Cardiac muscle cell (in vitro differentiated cells and primary cell): Measurements from ENCODE around the gene PEPD. TPM values are rescaled to one million over a fixed set of nuclear protein-coding genes. Genes with fewer than 3 reads are reported as not detected.

Source experiments
- DNase-seq, 2 donors: peaks; one replicate each; pipeline versions ENCODE4 v3.0.0 to v3.0.0-alpha.2; 2010 to 2017; ENCODE audit warnings: low read depth in 1 of 2, low spot score in 1 of 2
- H3K27ac ChIP-seq: fragments of 200-600 bp; sonication (generic); 2 replicates; pipeline ENCODE4 v1.5.1; 2016
- H3K27me3 ChIP-seq: fragments of 200-600 bp; sonication (generic); 2 replicates; pipeline ENCODE4 v1.6.0; 2016; ENCODE audit warnings: control low read depth
- H3K36me3 ChIP-seq: fragments of 200-600 bp; sonication (generic); 2 replicates; pipeline ENCODE4 v1.5.1; 2016; ENCODE audit warnings: control low read depth
- H3K4me1 ChIP-seq: fragments of 200-600 bp; sonication (generic); 2 replicates; pipeline ENCODE4 v1.8.1; 2017; ENCODE audit warnings: low read depth, mild to moderate bottlenecking, mixed run types
- H3K4me3 ChIP-seq: fragments of 200-600 bp; sonication (generic); 2 replicates; pipeline ENCODE4 v1.5.1; 2016; ENCODE audit warnings: mild to moderate bottlenecking
- H3K9me3 ChIP-seq: fragments of 200-600 bp; sonication (generic); 2 replicates; pipeline ENCODE4 v1.5.1; 2017; ENCODE audit warnings: low read depth, mild to moderate bottlenecking, control low read depth
- CTCF ChIP-seq: IDR thresholded peaks from 2 replicates; pipeline ENCODE4 v1.5.1; 2012; ENCODE audit warnings: low read depth, mild to moderate bottlenecking, low read length
- polyA plus RNA-seq: library from polyadenylated mRNA; unstranded; fragments of >200 nt; fragmentation: Nextera tagmentation; extraction: Ambion mirVana; gene quantifications from 2 replicates; pipeline ENCODE4 v1.2.1, GENCODE V29; 2016
- total RNA-seq: library from RNA; depleted of rRNA; stranded (reverse); fragments of >200 nt; gene quantifications from 2 replicates; pipeline ENCODE4 v1.2.3, GENCODE V29; 2016

PEPD gene
- total and polyA plus RNA-seq, 2 experiments from 2014 or later = 40.3 to 80.6 TPM

- no peak for TF ChIP-seq CTCF
- Histone ChIP-seq H3K4me1 (no peaks in the 10 kb centered on the region), H3K27ac (no peak overlapping the region), H3K27me3 (no peaks in the 10 kb centered on the region), H3K9me3 (no peaks in the 10 kb centered on the region), H3K4me3 (no peak overlapping the region), H3K36me3 (no peaks in the 10 kb centered on the region)
- DNase-seq = no peak
Measured at GRCh38 chr19:33412601-33413425, 108.8 kb downstream of the PEPD start.

- no peaks in the 10 kb centered on the region for H3K27me3 ChIP-seq
Measured at GRCh38 chr19:33411621-33412180, 109.9 kb downstream of the PEPD start.

GRCh38 chr19:33410915-33411401 lies 110.6 kb downstream of the PEPD start:
- Histone ChIP-seq H3K4me3 (no peak overlapping the region), H3K27ac (no peak overlapping the region), H3K27me3 (no peaks in the 10 kb centered on the region), H3K36me3 (no peaks in the 10 kb centered on the region), H3K4me1 (no peaks in the 10 kb centered on the region), H3K9me3 (no peaks in the 10 kb centered on the region)
- DNase-seq = no peak
- TF ChIP-seq CTCF = no peak

More at GRCh38 chr19:33411621-33412180, 109.9 kb downstream of the PEPD start:
- no peaks in the 10 kb centered on the region for H3K4me1 ChIP-seq
- H3K4me3 ChIP-seq = no peak overlapping the region
- H3K27ac ChIP-seq = no peak overlapping the region
- no peak for DNase-seq
- no peaks in the 10 kb centered on the region for H3K9me3 ChIP-seq
- no peaks in the 10 kb centered on the region for H3K36me3 ChIP-seq
- no peak for TF ChIP-seq CTCF

GRCh38 chr19:33409906-33410685 lies 111.5 kb downstream of the PEPD start:
- TF ChIP-seq CTCF = no peak
- H3K27ac ChIP-seq = no peak overlapping the region
- no peak for DNase-seq
- H3K4me1 ChIP-seq = no peaks in the 10 kb centered on the region
- no peaks in the 10 kb centered on the region for H3K27me3 ChIP-seq
- H3K36me3 ChIP-seq = no peaks in the 10 kb centered on the region
- H3K4me3 ChIP-seq = no peak overlapping the region
- no peaks in the 10 kb centered on the region for H3K9me3 ChIP-seq

GRCh38 chr19:33408538-33409434 lies 112.8 kb downstream of the PEPD start:
- Histone ChIP-seq H3K4me3 (no peak overlapping the region), H3K36me3 (no peaks in the 10 kb centered on the region), H3K4me1 (no peaks in the 10 kb centered on the region), H3K9me3 (no peaks in the 10 kb centered on the region), H3K27me3 (no peaks in the 10 kb centered on the region), H3K27ac (no peak overlapping the region)
- DNase-seq = no peak
- no peak for TF ChIP-seq CTCF
